Measurements from ENCODE around the gene POM121L12. TPM values are rescaled to one million over a fixed set of nuclear protein-coding genes. Genes with fewer than 3 reads are reported as not detected.

The POM121L12 gene
- total RNA-seq, 2 donors from 2014 or later, result not detected

GRCh38 chr7:53070883-53071282 is 35.5 kb downstream of the POM121L12 start:
- ATAC-seq, result no peak

More at GRCh38 chr7:53070883-53071282, 35.5 kb downstream of the POM121L12 start:
- H3K9me3 Mint-ChIP-seq, result peaks cover 5 to 30% of the 10 kb centered on the region in 2 donors
- no peaks in the 10 kb centered on the region for H3K36me3 Mint-ChIP-seq
- no peak for DNase-seq (ENCODE audit: low spot score in 2 of 2)
- no peak overlapping the region for H3K27ac Mint-ChIP-seq
